ENCODE data around the gene DAB2IP.
"Not testable (repeated sequence)": the region's sequence is repeated elsewhere in the genome, so short reads cannot be mapped to it uniquely, and the experiment has no call there.

Gene DAB2IP

GRCh38 chr9:121643473-121643872 lies 8.0 kb upstream of the DAB2IP start:
- DNase-seq (ENCODE audit: low spot score), result no peak
- no peak for FAIRE-seq

- FAIRE-seq; DNase-seq (ENCODE audit: low spot score): not testable (repeated sequence)
Observed at GRCh38 chr9:121644040-121644439, 7.4 kb upstream of the DAB2IP start.

GRCh38 chr9:121645003-121645402 lies 6.4 kb upstream of the DAB2IP start:
- DNase-seq (ENCODE audit: low spot score) (no peak), FAIRE-seq (no peak)

GRCh38 chr9:121645853-121646807 lies 5.3 kb upstream of the DAB2IP start:
- FAIRE-seq, result no peak
- no peak for DNase-seq (ENCODE audit: low spot score)

GRCh38 chr9:121646992-121647391 lies 4.4 kb upstream of the DAB2IP start:
- FAIRE-seq (no peak), DNase-seq (ENCODE audit: low spot score) (no peak)

GRCh38 chr9:121648172-121648571 lies 3.3 kb upstream of the DAB2IP start:
- DNase-seq (ENCODE audit: low spot score) (no peak), FAIRE-seq (no peak)

- FAIRE-seq (no peak), DNase-seq (ENCODE audit: low spot score) (no peak)
Observed at GRCh38 chr9:121648799-121649198, 2.6 kb upstream of the DAB2IP start.

- FAIRE-seq (no peak), DNase-seq (ENCODE audit: low spot score) (no peak)
Observed at GRCh38 chr9:121649476-121650216, 1.8 kb upstream of the DAB2IP start.

GRCh38 chr9:121650217-121651007 lies 1.0 kb upstream of the DAB2IP start:
- DNase-seq (ENCODE audit: low spot score), result no peak
- FAIRE-seq, result no peak

- no peak for DNase-seq (ENCODE audit: low spot score)
Observed at GRCh38 chr9:121651008-121651294, 483 bp upstream of the DAB2IP start.

GRCh38 chr9:121652021-121652837 lies 795 bp downstream of the DAB2IP start:
- FAIRE-seq (no peak), DNase-seq (ENCODE audit: low spot score) (no peak)

More at GRCh38 chr9:121651008-121651294, 483 bp upstream of the DAB2IP start:
- FAIRE-seq, result no peak

- DNase-seq (ENCODE audit: low spot score) (no peak), FAIRE-seq (no peak)
Observed at GRCh38 chr9:121652838-121653231, 1.4 kb downstream of the DAB2IP start.

GRCh38 chr9:121654499-121655140 lies 3.2 kb downstream of the DAB2IP start:
- FAIRE-seq (no peak), DNase-seq (ENCODE audit: low spot score) (no peak)

GRCh38 chr9:121655231-121655755 lies 3.9 kb downstream of the DAB2IP start:
- DNase-seq (ENCODE audit: low spot score) (no peak), FAIRE-seq (no peak)

GRCh38 chr9:121656941-121657470 lies 5.6 kb downstream of the DAB2IP start:
- no peak for FAIRE-seq
- DNase-seq (ENCODE audit: low spot score), result no peak

- DNase-seq (ENCODE audit: low spot score) (no peak), FAIRE-seq (no peak)
Observed at GRCh38 chr9:121658166-121658565, 6.7 kb downstream of the DAB2IP start.

- DNase-seq (ENCODE audit: low spot score) (no peak), FAIRE-seq (no peak)
Observed at GRCh38 chr9:121658591-121658990, 7.2 kb downstream of the DAB2IP start.

- FAIRE-seq, result no peak
- DNase-seq (ENCODE audit: low spot score), result no peak
Observed at GRCh38 chr9:121660367-121660766, 8.9 kb downstream of the DAB2IP start.

- FAIRE-seq (no peak), DNase-seq (ENCODE audit: low spot score) (no peak)
Observed at GRCh38 chr9:121660876-121661275, 9.4 kb downstream of the DAB2IP start.

- DNase-seq (ENCODE audit: low spot score) (no peak), FAIRE-seq (no peak)
Observed at GRCh38 chr9:121661328-121661727, 9.9 kb downstream of the DAB2IP start.

Data from RCC 7860 (cell line).